ENCODE data around the gene OR6J1.

GRCh38 chr14:22678221-22678620 is 34.1 kb upstream of the OR6J1 start:
- TF ChIP-seq CTCF (IDR thresholded peaks at IDR 0.05 in 8 of 11, conservative IDR thresholded peaks at IDR 0.05 in 3 of 11) (no peak), POLR2A (IDR thresholded peaks at IDR 0.05) (no peak)

Data from spleen (tissue), 7 donors.